ENCODE measurements around the gene DCUN1D2.

DCUN1D2 gene
- total RNA-seq = 11.4 to 12.6 (median 12.4) reads per million in 3 donors

GRCh38 chr13:113490496-113491417, at the start of gene DCUN1D2:
Gene DCUN1D2, minus strand, starts transcription at chr13:113490711. Its CDS starts 42 bp downstream, at chr13:113490669.
- DNase-seq = peak; percentile 54 to 70 (median 59)
- H3K27me3 ChIP-seq (replicated peaks; ENCODE audit: control insufficient read depth, insufficient read depth, low read length, poor library complexity, severe bottlenecking) = no peaks in the 10 kb centered on the region
- peak within 1 kb of the TSS; percentile 83 for H3K4me3 ChIP-seq (ENCODE audit: insufficient read depth, low read depth, low read length, poor library complexity, severe bottlenecking)
- peak within 1 kb of the TSS; percentile 60 for H3K27ac ChIP-seq (ENCODE audit: insufficient read depth, low read length, poor library complexity, severe bottlenecking)
- peaks cover 3% of the 10 kb centered on the region for H3K36me3 ChIP-seq (ENCODE audit: control insufficient read depth, insufficient read depth, low read length)
- peaks cover 19% of the 10 kb centered on the region for H3K4me1 ChIP-seq (ENCODE audit: control insufficient read depth, insufficient read depth, low read length, poor library complexity, severe bottlenecking)
- H3K9me3 ChIP-seq (ENCODE audit: control insufficient read depth, low read length) = no peaks in the 10 kb centered on the region

GRCh38 chr13:113539822-113540221, 49.3 kb upstream of the DCUN1D2 start:
- H3K4me1 ChIP-seq (ENCODE audit: control insufficient read depth, insufficient read depth, low read length, poor library complexity, severe bottlenecking) = no peaks in the 10 kb centered on the region
- no peak overlapping the region for H3K4me3 ChIP-seq (ENCODE audit: insufficient read depth, low read depth, low read length, poor library complexity, severe bottlenecking)
- no peak overlapping the region for H3K27ac ChIP-seq (ENCODE audit: insufficient read depth, low read length, poor library complexity, severe bottlenecking)
- no peaks in the 10 kb centered on the region for H3K36me3 ChIP-seq (ENCODE audit: control insufficient read depth, insufficient read depth, low read length)
- no peaks in the 10 kb centered on the region for H3K27me3 ChIP-seq (replicated peaks; ENCODE audit: control insufficient read depth, insufficient read depth, low read length, poor library complexity, severe bottlenecking)
- no peak for DNase-seq
- no peaks in the 10 kb centered on the region for H3K9me3 ChIP-seq (ENCODE audit: control insufficient read depth, low read length)

GRCh38 chr13:113539176-113539575, 48.7 kb upstream of the DCUN1D2 start:
- Histone ChIP-seq H3K9me3 (ENCODE audit: control insufficient read depth, low read length) (no peaks in the 10 kb centered on the region), H3K27ac (ENCODE audit: insufficient read depth, low read length, poor library complexity, severe bottlenecking) (no peak overlapping the region), H3K4me3 (ENCODE audit: insufficient read depth, low read depth, low read length, poor library complexity, severe bottlenecking) (no peak overlapping the region), H3K4me1 (ENCODE audit: control insufficient read depth, insufficient read depth, low read length, poor library complexity, severe bottlenecking) (no peaks in the 10 kb centered on the region), H3K27me3 (replicated peaks; ENCODE audit: control insufficient read depth, insufficient read depth, low read length, poor library complexity, severe bottlenecking) (no peaks in the 10 kb centered on the region), H3K36me3 (ENCODE audit: control insufficient read depth, insufficient read depth, low read length) (no peaks in the 10 kb centered on the region)
- no peak for DNase-seq

GRCh38 chr13:113538689-113539058, 48.2 kb upstream of the DCUN1D2 start:
- no peaks in the 10 kb centered on the region for H3K9me3 ChIP-seq (ENCODE audit: control insufficient read depth, low read length)

GRCh38 chr13:113537909-113538688, 47.6 kb upstream of the DCUN1D2 start:
- no peak for DNase-seq
- Histone ChIP-seq H3K27ac (ENCODE audit: insufficient read depth, low read length, poor library complexity, severe bottlenecking) (no peak overlapping the region), H3K27me3 (replicated peaks; ENCODE audit: control insufficient read depth, insufficient read depth, low read length, poor library complexity, severe bottlenecking) (no peaks in the 10 kb centered on the region), H3K9me3 (ENCODE audit: control insufficient read depth, low read length) (no peaks in the 10 kb centered on the region), H3K4me3 (ENCODE audit: insufficient read depth, low read depth, low read length, poor library complexity, severe bottlenecking) (no peak overlapping the region), H3K36me3 (ENCODE audit: control insufficient read depth, insufficient read depth, low read length) (no peaks in the 10 kb centered on the region), H3K4me1 (ENCODE audit: control insufficient read depth, insufficient read depth, low read length, poor library complexity, severe bottlenecking) (no peaks in the 10 kb centered on the region)

More at GRCh38 chr13:113538689-113539058, 48.2 kb upstream of the DCUN1D2 start:
- no peaks in the 10 kb centered on the region for H3K36me3 ChIP-seq (ENCODE audit: control insufficient read depth, insufficient read depth, low read length)
- no peak overlapping the region for H3K4me3 ChIP-seq (ENCODE audit: insufficient read depth, low read depth, low read length, poor library complexity, severe bottlenecking)
- H3K27ac ChIP-seq (ENCODE audit: insufficient read depth, low read length, poor library complexity, severe bottlenecking) = no peak overlapping the region
- no peaks in the 10 kb centered on the region for H3K4me1 ChIP-seq (ENCODE audit: control insufficient read depth, insufficient read depth, low read length, poor library complexity, severe bottlenecking)
- no peak for DNase-seq
- no peaks in the 10 kb centered on the region for H3K27me3 ChIP-seq (replicated peaks; ENCODE audit: control insufficient read depth, insufficient read depth, low read length, poor library complexity, severe bottlenecking)

- no peak for DNase-seq
- H3K27ac ChIP-seq (ENCODE audit: insufficient read depth, low read length, poor library complexity, severe bottlenecking) = no peak overlapping the region
- no peaks in the 10 kb centered on the region for H3K9me3 ChIP-seq (ENCODE audit: control insufficient read depth, low read length)
- H3K4me1 ChIP-seq (ENCODE audit: control insufficient read depth, insufficient read depth, low read length, poor library complexity, severe bottlenecking) = no peaks in the 10 kb centered on the region
- no peaks in the 10 kb centered on the region for H3K27me3 ChIP-seq (replicated peaks; ENCODE audit: control insufficient read depth, insufficient read depth, low read length, poor library complexity, severe bottlenecking)
- H3K4me3 ChIP-seq (ENCODE audit: insufficient read depth, low read depth, low read length, poor library complexity, severe bottlenecking) = no peak overlapping the region
- no peaks in the 10 kb centered on the region for H3K36me3 ChIP-seq (ENCODE audit: control insufficient read depth, insufficient read depth, low read length)
These were observed 46.7 kb upstream of the DCUN1D2 start for GRCh38 chr13:113537205-113537604.

- H3K27me3 ChIP-seq (replicated peaks; ENCODE audit: control insufficient read depth, insufficient read depth, low read length, poor library complexity, severe bottlenecking) = no peaks in the 10 kb centered on the region
- no peak overlapping the region for H3K4me3 ChIP-seq (ENCODE audit: insufficient read depth, low read depth, low read length, poor library complexity, severe bottlenecking)
- H3K36me3 ChIP-seq (ENCODE audit: control insufficient read depth, insufficient read depth, low read length) = no peaks in the 10 kb centered on the region
- no peak for DNase-seq
- H3K27ac ChIP-seq (ENCODE audit: insufficient read depth, low read length, poor library complexity, severe bottlenecking) = no peak overlapping the region
- no peaks in the 10 kb centered on the region for H3K4me1 ChIP-seq (ENCODE audit: control insufficient read depth, insufficient read depth, low read length, poor library complexity, severe bottlenecking)
- no peaks in the 10 kb centered on the region for H3K9me3 ChIP-seq (ENCODE audit: control insufficient read depth, low read length)
These were observed 46.1 kb upstream of the DCUN1D2 start for GRCh38 chr13:113536461-113537110.

- Histone ChIP-seq H3K27me3 (replicated peaks; ENCODE audit: control insufficient read depth, insufficient read depth, low read length, poor library complexity, severe bottlenecking) (no peaks in the 10 kb centered on the region), H3K36me3 (ENCODE audit: control insufficient read depth, insufficient read depth, low read length) (no peaks in the 10 kb centered on the region), H3K27ac (ENCODE audit: insufficient read depth, low read length, poor library complexity, severe bottlenecking) (no peak overlapping the region), H3K9me3 (ENCODE audit: control insufficient read depth, low read length) (no peaks in the 10 kb centered on the region), H3K4me3 (ENCODE audit: insufficient read depth, low read depth, low read length, poor library complexity, severe bottlenecking) (no peak overlapping the region), H3K4me1 (ENCODE audit: control insufficient read depth, insufficient read depth, low read length, poor library complexity, severe bottlenecking) (no peaks in the 10 kb centered on the region)
- no peak for DNase-seq
These were observed 44.9 kb upstream of the DCUN1D2 start for GRCh38 chr13:113535381-113535781.

GRCh38 chr13:113534236-113534860, 43.8 kb upstream of the DCUN1D2 start:
- Histone ChIP-seq H3K36me3 (ENCODE audit: control insufficient read depth, insufficient read depth, low read length) (no peaks in the 10 kb centered on the region), H3K27me3 (replicated peaks; ENCODE audit: control insufficient read depth, insufficient read depth, low read length, poor library complexity, severe bottlenecking) (no peaks in the 10 kb centered on the region), H3K4me3 (ENCODE audit: insufficient read depth, low read depth, low read length, poor library complexity, severe bottlenecking) (no peak overlapping the region), H3K9me3 (ENCODE audit: control insufficient read depth, low read length) (no peaks in the 10 kb centered on the region), H3K27ac (ENCODE audit: insufficient read depth, low read length, poor library complexity, severe bottlenecking) (no peak overlapping the region), H3K4me1 (ENCODE audit: control insufficient read depth, insufficient read depth, low read length, poor library complexity, severe bottlenecking) (no peaks in the 10 kb centered on the region)
- no peak for DNase-seq
